Panc1 (cell line): ENCODE data around the gene SELE. TPM values are rescaled to one million over a fixed set of nuclear protein-coding genes. Genes with fewer than 3 reads are reported as not detected.

Source experiments
- ATAC-seq: fragments of 200-7000 bp; cut with Tn5 transposase; 2 replicates; pipeline ENCODE4 v1.9.1; 2020; ENCODE audit warnings: mild to moderate bottlenecking, moderate library complexity
- BruUV-seq: library from RNA; stranded (reverse); fragments of 400-500 nt; replicated peaks from 2 replicates; lab custom pipeline; 2021; lab: Mats Ljungman, UMichigan
- CTCF ChIA-PET: fragments of 300-600 bp; sonication (Branson Sonifier 250); formaldehyde crosslinking; loops from one replicate; lab custom pipeline; 2022; ENCODE audit warnings: antibody characterized with exemption; lab: Charles Lee
- POLR2A ChIA-PET: fragments of 300-600 bp; sonication (Branson Sonifier 250); formaldehyde crosslinking; loops from one replicate; lab custom pipeline; 2022; ENCODE audit warnings: antibody characterized with exemption; lab: Charles Lee
- DNase-seq: peaks from one replicate; pipeline ENCODE4 v3.0.0-alpha.2; 2010; ENCODE audit warnings: low read depth, low spot score
- H3K27ac ChIP-seq: 2 replicates; pipeline ENCODE4 v1.5.1; 2011; ENCODE audit warnings: mild to moderate bottlenecking, low read length, inconsistent platforms
- H3K27me3 ChIP-seq: fragments of 200-500 bp; sonication (Bioruptor generic); 2 replicates; pipeline ENCODE4 v1.6.0; 2014; ENCODE audit warnings: low read length, inconsistent platforms; ENCODE audit not compliant: control insufficient read depth, insufficient read depth
- H3K36me3 ChIP-seq: fragments of 200-500 bp; sonication (Bioruptor generic); 2 replicates; pipeline ENCODE4 v1.5.1; 2014; ENCODE audit warnings: inconsistent platforms, mild to moderate bottlenecking, low read length, moderate library complexity; ENCODE audit not compliant: control insufficient read depth, insufficient read depth
- H3K4me1 ChIP-seq: 2 replicates; pipeline ENCODE4 v1.5.1; 2011; ENCODE audit warnings: inconsistent platforms, mild to moderate bottlenecking, low read length, moderate library complexity; ENCODE audit not compliant: control insufficient read depth, insufficient read depth
- H3K4me3 ChIP-seq, 2 experiments: 2 replicates each; pipeline ENCODE4 v1.5.1; 2011 to 2012; ENCODE audit warnings: low read depth in 2 of 2, low read length in 2 of 2, mild to moderate bottlenecking in 2 of 2, inconsistent platforms in 1 of 2, moderate library complexity in 1 of 2
- H3K9me3 ChIP-seq: fragments of 200-500 bp; sonication (Bioruptor generic); 2 replicates; pipeline ENCODE4 v1.5.1; 2014; ENCODE audit warnings: low read depth, mild to moderate bottlenecking, inconsistent platforms, low read length, moderate library complexity; ENCODE audit not compliant: control insufficient read depth, insufficient read depth
- CTCF ChIP-seq: fragments of 450-650 bp; IDR thresholded peaks from 2 replicates; pipeline ENCODE4 v1.5.1; 2017; ENCODE audit warnings: mild to moderate bottlenecking
- POLR2AphosphoS5 ChIP-seq: IDR thresholded peaks from 2 replicates; pipeline ENCODE4 v1.6.1; 2012; ENCODE audit warnings: mild to moderate bottlenecking, low read depth, low read length, moderate library complexity
- REST ChIP-seq, 2 experiments: IDR thresholded peaks; 2 replicates each; pipeline ENCODE4 v1.6.1; 2011 to 2012; ENCODE audit warnings: low read depth in 2 of 2, control low read depth in 1 of 2, low read length in 1 of 2, mild to moderate bottlenecking in 1 of 2, moderate library complexity in 1 of 2; ENCODE audit not compliant: insufficient read depth in 1 of 2
- SIN3A ChIP-seq: IDR thresholded peaks from 2 replicates; pipeline ENCODE4 v1.6.1; 2012; ENCODE audit warnings: low read depth, mild to moderate bottlenecking, low read length, moderate library complexity, borderline replicate concordance; ENCODE audit not compliant: insufficient read depth
- TCF7L2 ChIP-seq: IDR thresholded peaks from 2 replicates; pipeline ENCODE4 v1.6.1; 2011; ENCODE audit warnings: mild to moderate bottlenecking, low read depth, low read length, inconsistent platforms
- in situ Hi-C: cut with HindIII; loops from 2 replicates; pipeline ENCODE4 v1.10.0; 2016; ENCODE audit warnings: low sequenced_read_pairs, low pct_unique_long_range_greater_than_20kb
- intact Hi-C: fragments of 100-400 bp; cut with micrococcal nuclease; formaldehyde crosslinking; loops from one replicate; pipeline ENCODE4 v1.10.0; 2022; ENCODE audit not compliant: unreplicated experiment
- total RNA-seq: library from RNA; stranded (reverse); gene quantifications from one replicate; pipeline ENCODE4 v1.2.1, GENCODE V29; 2021; ENCODE audit not compliant: unreplicated experiment

SELE gene
- total RNA-seq, 1 experiment from 2014 or later: not detected

- no TSS peak for BruUV-seq
Measured at GRCh38 chr1:169712309-169712631, 21.6 kb downstream of the SELE start.

GRCh38 chr1:169711469-169712308 is 22.2 kb downstream of the SELE start, which contains the start of gene SELL:
Gene SELL (minus strand): TSS chr1:169711620. CDS start chr1:169711498, 122 bp downstream.
- BruUV-seq: no TSS peak
- CTCF ChIA-PET: interaction anchor here (0.7 to 1.3 kb wide), 5 partner anchors 83 to 379 kb away, joined by 3 to 11 read pairs (median 3); partner anchors contain the start of genes F5 and METTL18
- intact Hi-C loops: loop anchor here (2.0 to 5.0 kb wide), 3 partner anchors 111 to 159 kb away; partner anchors contain the start of gene F5
- in situ Hi-C loops: no loop called here
- ATAC-seq (peak; percentile 93), DNase-seq (peak; percentile 50)
- Histone ChIP-seq H3K36me3 (no peaks in the 10 kb centered on the region), H3K27me3 (peaks cover 7% of the 10 kb centered on the region), H3K4me1 (no peaks in the 10 kb centered on the region), H3K9me3 (no peaks in the 10 kb centered on the region), H3K4me3 (no peak within 1 kb of the TSS; a peak in 2 of 4 replicates), H3K27ac (no peak within 1 kb of the TSS)
- TF ChIP-seq CTCF (peak; percentile 83), REST (IDR thresholded peaks at IDR 0.05; ENCODE audit: insufficient read depth in 1 of 2, low read depth in 2 of 2, low read length in 1 of 2) (no peak), TCF7L2 (no peak), POLR2AphosphoS5 (no peak), SIN3A (no peak)
- POLR2A ChIA-PET: no interaction called here

More at GRCh38 chr1:169712309-169712631, 21.6 kb downstream of the SELE start:
- no peaks in the 10 kb centered on the region for H3K9me3 ChIP-seq
- no peak for ATAC-seq
- no peaks in the 10 kb centered on the region for H3K4me1 ChIP-seq
- no peaks in the 10 kb centered on the region for H3K36me3 ChIP-seq
- H3K27me3 ChIP-seq: peaks cover 7% of the 10 kb centered on the region
- in situ Hi-C loops: no loop called here
- ChIA-PET POLR2A (no interaction called here), CTCF (interaction anchor here (0.7 to 1.3 kb wide), 5 partner anchors 82 to 380 kb away, joined by 3 to 11 read pairs (median 3); partner anchors contain the start of genes F5 and METTL18)
- no peak overlapping the region for H3K27ac ChIP-seq
- no peak overlapping the region for H3K4me3 ChIP-seq
- DNase-seq: no peak
- intact Hi-C loops: loop anchor here (2.0 to 5.0 kb wide), 2 partner anchors 111 to 125 kb away; partner anchors contain the start of gene F5
- TF ChIP-seq CTCF: peak; percentile 47
- no peak for TF ChIP-seq POLR2AphosphoS5
